Lower leg skin (tissue), 3 donors: ENCODE data around the gene NTN4.

Experiments
- CTCF ChIP-seq, 3 donors: fragments of 450-650 bp; IDR thresholded peaks; one replicate each; pipeline ENCODE4 v1.5.1; 2016; ENCODE audit warnings: antibody characterized with exemption in 3 of 3, mild to moderate bottlenecking in 3 of 3, moderate library complexity in 2 of 3
- POLR2A ChIP-seq, 2 donors: fragments of 450-650 bp; IDR thresholded peaks; one replicate each; pipeline ENCODE4 v1.6.1; 2016 to 2017; ENCODE audit warnings: antibody characterized with exemption in 2 of 2, mild to moderate bottlenecking in 1 of 2, moderate library complexity in 1 of 2

- no peak for TF ChIP-seq CTCF (IDR thresholded peaks at IDR 0.05)
- no peak for TF ChIP-seq POLR2A (IDR thresholded peaks at IDR 0.05)
Measured at GRCh38 chr12:95830335-95831089, 39.9 kb upstream of the NTN4 start.
